SK-N-SH (cell line): Measurements from ENCODE around the gene HID1. TPM values are rescaled to one million over a fixed set of nuclear protein-coding genes. Genes with fewer than 3 reads are reported as not detected.

Experiments used
- CTCF ChIA-PET: fragments of 300-600, 350-600 bp; formaldehyde crosslinking; extraction: SDS; loops from one replicate; lab custom pipeline; 2021; lab: Yijun Ruan, JAX
- POLR2A ChIA-PET: fragments of 350-600 bp; sonication (Branson Sonifier 250); formaldehyde crosslinking; extraction: SDS; loops from one replicate; lab custom pipeline; 2020; ENCODE audit warnings: antibody characterized with exemption, inconsistent platforms; lab: Yijun Ruan, JAX
- DNase-seq: peaks from one replicate; pipeline ENCODE4 v3.0.0; 2012
- H2AFZ ChIP-seq: fragments of 200-600 bp; sonication (generic); 2 replicates; pipeline ENCODE4 v1.8.1; 2016; ENCODE audit warnings: antibody characterized with exemption, mild to moderate bottlenecking, low read depth
- H3F3A ChIP-seq: fragments of 200-600 bp; sonication (generic); replicated peaks from 2 replicates; pipeline ENCODE3; 2016; ENCODE audit warnings: antibody characterized with exemption, mild to moderate bottlenecking; ENCODE audit not compliant: insufficient read depth
- H3K27ac ChIP-seq, 2 experiments: fragments of 200-500 bp in 1 of 2; fragments of 200-600 bp in 1 of 2; sonication (Bioruptor generic) in 1 of 2; sonication (generic), shearing (Covaris generic) in 1 of 2; 2 replicates each; pipeline versions ENCODE4 v1.5.1 to v1.6.1; 2014 to 2016; ENCODE audit warnings: low read depth in 2 of 2, inconsistent platforms in 1 of 2, low read length in 1 of 2, mild to moderate bottlenecking in 1 of 2, mixed read lengths in 1 of 2
- H3K27me3 ChIP-seq: fragments of 200-600 bp; sonication (generic), shearing (Covaris generic); 2 replicates; pipeline ENCODE4 v1.6.1; 2016; ENCODE audit warnings: mixed run types; ENCODE audit not compliant: insufficient read depth
- H3K36me3 ChIP-seq, 2 experiments: fragments of 200-500 bp in 1 of 2; fragments of 200-600 bp in 1 of 2; sonication (Bioruptor generic) in 1 of 2; sonication (generic) in 1 of 2; replicated peaks in 1 of 2; 2 replicates each; pipeline versions ENCODE3 to v1.5.1; 2014 to 2016; ENCODE audit warnings: low read length in 1 of 2, mild to moderate bottlenecking in 1 of 2; ENCODE audit not compliant: insufficient read depth in 2 of 2, control insufficient read depth in 1 of 2
- H3K4me1 ChIP-seq, 2 experiments: fragments of 200-500 bp in 1 of 2; fragments of 200-600 bp in 1 of 2; sonication (Bioruptor generic) in 1 of 2; sonication (generic), shearing (Covaris generic) in 1 of 2; 2 replicates each; pipeline versions ENCODE4 v1.5.1 to v1.6.1; 2014 to 2016; ENCODE audit warnings: low read depth in 1 of 2, low read length in 1 of 2, mixed run types in 1 of 2; ENCODE audit not compliant: insufficient read depth in 2 of 2, control insufficient read depth in 1 of 2
- H3K4me2 ChIP-seq: fragments of 200-600 bp; sonication (generic), shearing (Covaris generic); 2 replicates; pipeline ENCODE4 v1.6.1; 2017; ENCODE audit warnings: mixed run types
- H3K4me3 ChIP-seq, 2 experiments: fragments of 200-500 bp in 1 of 2; fragments of 200-600 bp in 1 of 2; sonication (Bioruptor generic) in 1 of 2; sonication (generic), shearing (Covaris generic) in 1 of 2; 2 replicates each; pipeline versions ENCODE4 v1.5.1 to v1.8.1; 2014 to 2016; ENCODE audit warnings: low read depth in 2 of 2, inconsistent platforms in 1 of 2, low read length in 1 of 2, mild to moderate bottlenecking in 1 of 2, mixed read lengths in 1 of 2, moderate library complexity in 1 of 2
- H3K79me2 ChIP-seq: fragments of 200-600 bp; sonication (generic); 2 replicates; pipeline ENCODE4 v1.8.1; 2017; ENCODE audit warnings: mild to moderate bottlenecking; ENCODE audit not compliant: insufficient read depth
- H3K9ac ChIP-seq: fragments of 200-600 bp; sonication (generic); 2 replicates; pipeline ENCODE4 v1.6.1; 2017; ENCODE audit warnings: mixed run types
- H3K9me2 ChIP-seq: fragments of 200-600 bp; sonication (generic); 2 replicates; pipeline ENCODE4 v1.6.1; 2017; ENCODE audit warnings: mixed run types
- H3K9me3 ChIP-seq: fragments of 200-600 bp; sonication (generic); 2 replicates; pipeline ENCODE4 v1.6.1; 2017; ENCODE audit warnings: mixed run types, mild to moderate bottlenecking, moderate library complexity
- H4K20me1 ChIP-seq: fragments of 200-600 bp; sonication (generic); 2 replicates; pipeline ENCODE4 v1.6.1; 2017; ENCODE audit warnings: mild to moderate bottlenecking, mixed run types; ENCODE audit not compliant: insufficient read depth
- CHD2 ChIP-seq: fragments of 150-350 bp; IDR thresholded peaks from 2 replicates; pipeline ENCODE4 v1.6.1; 2018; ENCODE audit warnings: low read length; ENCODE audit not compliant: partially characterized antibody
- FOSL2 ChIP-seq: IDR thresholded peaks from 2 replicates; pipeline ENCODE4 v1.4.0; 2012; ENCODE audit warnings: low read depth, mild to moderate bottlenecking, moderate library complexity, borderline replicate concordance
- FOXJ3 ChIP-seq: sonication (generic); formaldehyde crosslinking; IDR thresholded peaks from 2 replicates; pipeline ENCODE4 v1.5.1; 2020; ENCODE audit warnings: mild to moderate bottlenecking, missing genetic modification reagents
- FOXM1 ChIP-seq: IDR thresholded peaks from 2 replicates; pipeline ENCODE4 v1.4.0; 2012; ENCODE audit warnings: low read depth, mild to moderate bottlenecking
- GABPA ChIP-seq: IDR thresholded peaks from 2 replicates; pipeline ENCODE4 v1.4.0; 2012; ENCODE audit warnings: low read depth, mild to moderate bottlenecking
- JUND ChIP-seq: IDR thresholded peaks from 2 replicates; pipeline ENCODE4 v1.4.0; 2012
- NFIC ChIP-seq: IDR thresholded peaks from 2 replicates; pipeline ENCODE4 v1.4.0; 2012; ENCODE audit warnings: borderline replicate concordance
- RAD21 ChIP-seq: IDR thresholded peaks from 2 replicates; pipeline ENCODE4 v1.6.1; 2012; ENCODE audit warnings: mild to moderate bottlenecking, low read length
- RFX5 ChIP-seq: IDR thresholded peaks from 2 replicates; pipeline ENCODE4 v1.6.1; 2012; ENCODE audit warnings: mild to moderate bottlenecking, improper control_type of control experiment, low read length
- SIN3A ChIP-seq: IDR thresholded peaks from 2 replicates; pipeline ENCODE4 v1.6.1; 2012; ENCODE audit warnings: low read depth, mild to moderate bottlenecking, low read length, moderate library complexity, borderline replicate concordance
- TCF12 ChIP-seq: IDR thresholded peaks from 2 replicates; pipeline ENCODE4 v1.4.0; 2012
- YY1 ChIP-seq: IDR thresholded peaks from 2 replicates; pipeline ENCODE4 v1.4.0; 2012; ENCODE audit warnings: low read depth, mild to moderate bottlenecking
- WGBS: methylation state at CpG from one replicate; pipeline ENCODE4 v1.1.6; 2017; ENCODE audit warnings: low lambda C conversion rate; 5-methylcytosine and 5-hydroxymethylcytosine counted together
- polyA plus RNA-seq, 3 experiments: library from polyadenylated mRNA; depleted of rRNA; stranded (reverse); fragments of >200 nt; gene quantifications; 2 replicates each; pipeline ENCODE4 v1.2.3, GENCODE V29; 2012
- TF ChIP-seq, protein P1 (sequence below): IDR thresholded peaks from 2 replicates; pipeline ENCODE4 v1.6.1; 2012; ENCODE audit warnings: mild to moderate bottlenecking, low read depth, low read length, moderate library complexity
- TF ChIP-seq, protein P2 (sequence below): IDR thresholded peaks from 2 replicates; pipeline ENCODE4; 2012
- TF ChIP-seq, protein P3 (sequence below): fragments of 150-350 bp; IDR thresholded peaks from 2 replicates; pipeline ENCODE4 v1.6.1; 2016; ENCODE audit warnings: mild to moderate bottlenecking, low read depth, low read length
- TF ChIP-seq, protein P4 (sequence below): IDR thresholded peaks from 2 replicates; pipeline ENCODE4 v1.4.0; 2012; ENCODE audit warnings: low read depth
- TF ChIP-seq, protein P5 (sequence below): fragments of 200-600 bp; sonication (generic); IDR thresholded peaks from 2 replicates; pipeline ENCODE4 v1.6.1; 2017; ENCODE audit warnings: antibody characterized with exemption, mild to moderate bottlenecking, moderate library complexity

The HID1 gene
- polyA plus RNA-seq, 1 of the 3 experiments (the other 2 are of a cell fraction): 2.5 TPM

DNA sequence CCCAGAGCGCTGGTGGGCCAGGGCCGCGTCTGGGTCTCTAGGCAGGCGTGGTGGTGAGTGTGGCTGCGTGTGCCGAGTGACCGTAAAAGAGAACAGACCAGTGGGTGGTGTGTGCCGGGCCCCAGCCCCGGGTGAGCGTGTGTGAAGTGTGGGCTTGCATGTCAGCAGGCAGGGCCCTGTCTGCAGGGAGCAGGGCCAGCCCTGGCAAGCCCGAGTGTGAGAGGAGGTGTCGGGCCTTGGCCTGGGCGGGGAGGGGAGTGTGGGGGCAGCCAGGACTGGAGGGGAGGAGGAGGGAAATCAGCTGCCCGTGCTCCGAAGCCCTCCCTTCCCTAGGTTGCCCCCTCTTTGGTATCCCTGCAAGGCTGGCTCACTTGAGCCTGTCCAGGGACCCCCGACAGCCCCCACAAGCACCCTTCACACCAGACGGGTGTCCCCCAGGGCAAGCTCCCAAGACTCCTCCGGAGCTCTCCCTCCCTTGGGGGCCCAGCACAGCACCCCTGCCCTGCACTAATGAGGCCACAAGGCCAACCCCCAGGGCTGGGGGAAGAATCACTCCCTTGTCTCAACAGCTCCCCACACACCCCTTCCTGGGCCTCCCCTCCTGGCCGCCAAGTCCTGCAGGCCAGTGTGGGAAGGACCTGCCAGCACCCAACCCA lies 51.4 kb downstream of the HID1 start:
- Histone ChIP-seq H3K9ac (no peak overlapping the region), H4K20me1 (peaks cover 2% of the 10 kb centered on the region; the same call in 1 of the 2 replicates), H3K4me3 (no peak overlapping the region), H3K9me2 (no peaks in the 10 kb centered on the region), H3K27me3 (peaks cover 46% of the 10 kb centered on the region), H3K4me1 (peaks cover 0 to 19% of the 10 kb centered on the region in 2 experiments; a peak in 1 of 4 replicates), H3F3A (no peaks in the 10 kb centered on the region), H3K9me3 (no peaks in the 10 kb centered on the region), H2AFZ (no peak overlapping the region), H3K4me2 (no peak overlapping the region), H3K27ac (no peak overlapping the region), H3K79me2 (no peaks in the 10 kb centered on the region), H3K36me3 (no peaks in the 10 kb centered on the region)
- WGBS: 80% methylated on average over 15 of the region's 19 CpGs
- DNase-seq: no peak
- TF ChIP-seq, protein P1, sequence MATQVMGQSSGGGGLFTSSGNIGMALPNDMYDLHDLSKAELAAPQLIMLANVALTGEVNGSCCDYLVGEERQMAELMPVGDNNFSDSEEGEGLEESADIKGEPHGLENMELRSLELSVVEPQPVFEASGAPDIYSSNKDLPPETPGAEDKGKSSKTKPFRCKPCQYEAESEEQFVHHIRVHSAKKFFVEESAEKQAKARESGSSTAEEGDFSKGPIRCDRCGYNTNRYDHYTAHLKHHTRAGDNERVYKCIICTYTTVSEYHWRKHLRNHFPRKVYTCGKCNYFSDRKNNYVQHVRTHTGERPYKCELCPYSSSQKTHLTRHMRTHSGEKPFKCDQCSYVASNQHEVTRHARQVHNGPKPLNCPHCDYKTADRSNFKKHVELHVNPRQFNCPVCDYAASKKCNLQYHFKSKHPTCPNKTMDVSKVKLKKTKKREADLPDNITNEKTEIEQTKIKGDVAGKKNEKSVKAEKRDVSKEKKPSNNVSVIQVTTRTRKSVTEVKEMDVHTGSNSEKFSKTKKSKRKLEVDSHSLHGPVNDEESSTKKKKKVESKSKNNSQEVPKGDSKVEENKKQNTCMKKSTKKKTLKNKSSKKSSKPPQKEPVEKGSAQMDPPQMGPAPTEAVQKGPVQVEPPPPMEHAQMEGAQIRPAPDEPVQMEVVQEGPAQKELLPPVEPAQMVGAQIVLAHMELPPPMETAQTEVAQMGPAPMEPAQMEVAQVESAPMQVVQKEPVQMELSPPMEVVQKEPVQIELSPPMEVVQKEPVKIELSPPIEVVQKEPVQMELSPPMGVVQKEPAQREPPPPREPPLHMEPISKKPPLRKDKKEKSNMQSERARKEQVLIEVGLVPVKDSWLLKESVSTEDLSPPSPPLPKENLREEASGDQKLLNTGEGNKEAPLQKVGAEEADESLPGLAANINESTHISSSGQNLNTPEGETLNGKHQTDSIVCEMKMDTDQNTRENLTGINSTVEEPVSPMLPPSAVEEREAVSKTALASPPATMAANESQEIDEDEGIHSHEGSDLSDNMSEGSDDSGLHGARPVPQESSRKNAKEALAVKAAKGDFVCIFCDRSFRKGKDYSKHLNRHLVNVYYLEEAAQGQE: no peak
- no peak for TF ChIP-seq RFX5
- TF ChIP-seq CHD2: no peak
- no peak for TF ChIP-seq GABPA
- TF ChIP-seq RAD21: no peak
- no peak for TF ChIP-seq NFIC
- TF ChIP-seq, protein P2, sequence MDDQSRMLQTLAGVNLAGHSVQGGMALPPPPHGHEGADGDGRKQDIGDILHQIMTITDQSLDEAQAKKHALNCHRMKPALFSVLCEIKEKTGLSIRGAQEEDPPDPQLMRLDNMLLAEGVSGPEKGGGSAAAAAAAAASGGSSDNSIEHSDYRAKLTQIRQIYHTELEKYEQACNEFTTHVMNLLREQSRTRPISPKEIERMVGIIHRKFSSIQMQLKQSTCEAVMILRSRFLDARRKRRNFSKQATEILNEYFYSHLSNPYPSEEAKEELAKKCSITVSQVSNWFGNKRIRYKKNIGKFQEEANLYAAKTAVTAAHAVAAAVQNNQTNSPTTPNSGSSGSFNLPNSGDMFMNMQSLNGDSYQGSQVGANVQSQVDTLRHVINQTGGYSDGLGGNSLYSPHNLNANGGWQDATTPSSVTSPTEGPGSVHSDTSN: no peak
- TF ChIP-seq, protein P3, sequence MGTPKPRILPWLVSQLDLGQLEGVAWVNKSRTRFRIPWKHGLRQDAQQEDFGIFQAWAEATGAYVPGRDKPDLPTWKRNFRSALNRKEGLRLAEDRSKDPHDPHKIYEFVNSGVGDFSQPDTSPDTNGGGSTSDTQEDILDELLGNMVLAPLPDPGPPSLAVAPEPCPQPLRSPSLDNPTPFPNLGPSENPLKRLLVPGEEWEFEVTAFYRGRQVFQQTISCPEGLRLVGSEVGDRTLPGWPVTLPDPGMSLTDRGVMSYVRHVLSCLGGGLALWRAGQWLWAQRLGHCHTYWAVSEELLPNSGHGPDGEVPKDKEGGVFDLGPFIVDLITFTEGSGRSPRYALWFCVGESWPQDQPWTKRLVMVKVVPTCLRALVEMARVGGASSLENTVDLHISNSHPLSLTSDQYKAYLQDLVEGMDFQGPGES: no peak
- no peak for TF ChIP-seq FOXM1
- TF ChIP-seq FOXJ3 (CRISPR knock-in tag): no peak
- TF ChIP-seq, protein P4, sequence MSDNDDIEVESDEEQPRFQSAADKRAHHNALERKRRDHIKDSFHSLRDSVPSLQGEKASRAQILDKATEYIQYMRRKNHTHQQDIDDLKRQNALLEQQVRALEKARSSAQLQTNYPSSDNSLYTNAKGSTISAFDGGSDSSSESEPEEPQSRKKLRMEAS: no peak
- TF ChIP-seq TCF12: no peak
- TF ChIP-seq, protein P5, sequence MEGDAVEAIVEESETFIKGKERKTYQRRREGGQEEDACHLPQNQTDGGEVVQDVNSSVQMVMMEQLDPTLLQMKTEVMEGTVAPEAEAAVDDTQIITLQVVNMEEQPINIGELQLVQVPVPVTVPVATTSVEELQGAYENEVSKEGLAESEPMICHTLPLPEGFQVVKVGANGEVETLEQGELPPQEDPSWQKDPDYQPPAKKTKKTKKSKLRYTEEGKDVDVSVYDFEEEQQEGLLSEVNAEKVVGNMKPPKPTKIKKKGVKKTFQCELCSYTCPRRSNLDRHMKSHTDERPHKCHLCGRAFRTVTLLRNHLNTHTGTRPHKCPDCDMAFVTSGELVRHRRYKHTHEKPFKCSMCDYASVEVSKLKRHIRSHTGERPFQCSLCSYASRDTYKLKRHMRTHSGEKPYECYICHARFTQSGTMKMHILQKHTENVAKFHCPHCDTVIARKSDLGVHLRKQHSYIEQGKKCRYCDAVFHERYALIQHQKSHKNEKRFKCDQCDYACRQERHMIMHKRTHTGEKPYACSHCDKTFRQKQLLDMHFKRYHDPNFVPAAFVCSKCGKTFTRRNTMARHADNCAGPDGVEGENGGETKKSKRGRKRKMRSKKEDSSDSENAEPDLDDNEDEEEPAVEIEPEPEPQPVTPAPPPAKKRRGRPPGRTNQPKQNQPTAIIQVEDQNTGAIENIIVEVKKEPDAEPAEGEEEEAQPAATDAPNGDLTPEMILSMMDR: no peak
- TF ChIP-seq SIN3A: no peak
- no peak for TF ChIP-seq YY1
- no peak for TF ChIP-seq FOSL2
- TF ChIP-seq JUND: no peak
- ChIA-PET POLR2A (interaction anchor here (0.6 kb wide), 1 partner anchor 78 kb away, joined by 4 read pairs; no protein-coding TSS in a partner anchor), CTCF (interaction anchor here (0.9 to 12.1 kb wide), 8 partner anchors 10 to 281 kb away, joined by 3 to 286 read pairs (median 4); no protein-coding TSS in a partner anchor)
